HG03135 (cell line): ENCODE data around the gene TNS1.

Experiments used
- ATAC-seq: cut with Tn5 transposase; IDR thresholded peaks from one replicate; pipeline ENCODE4 v1.9.1; 2021; ENCODE audit warnings: mild to moderate bottlenecking, moderate library complexity; ENCODE audit not compliant: unreplicated experiment

The TNS1 gene

DNA sequence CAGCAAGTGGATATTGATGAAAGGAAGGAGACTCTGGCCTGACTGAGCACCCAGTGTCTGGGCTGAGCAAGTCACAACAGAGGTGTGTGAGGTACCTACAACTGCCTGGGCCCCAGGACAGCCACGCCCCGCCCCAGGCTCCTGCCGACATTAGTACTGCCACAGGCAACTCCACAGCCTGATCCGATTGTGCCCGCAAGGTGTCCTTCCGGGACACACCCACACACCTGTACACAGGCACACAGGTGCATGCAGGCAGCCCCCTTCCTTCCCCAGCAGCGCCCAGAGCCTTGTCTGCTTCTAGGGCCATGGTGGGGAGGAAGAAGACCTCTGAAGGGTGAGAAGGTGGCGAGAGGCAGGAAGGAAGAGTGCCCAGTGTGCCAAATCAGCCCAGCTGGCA, 83.6 kb downstream of the TNS1 start:
- no peak for ATAC-seq

DNA sequence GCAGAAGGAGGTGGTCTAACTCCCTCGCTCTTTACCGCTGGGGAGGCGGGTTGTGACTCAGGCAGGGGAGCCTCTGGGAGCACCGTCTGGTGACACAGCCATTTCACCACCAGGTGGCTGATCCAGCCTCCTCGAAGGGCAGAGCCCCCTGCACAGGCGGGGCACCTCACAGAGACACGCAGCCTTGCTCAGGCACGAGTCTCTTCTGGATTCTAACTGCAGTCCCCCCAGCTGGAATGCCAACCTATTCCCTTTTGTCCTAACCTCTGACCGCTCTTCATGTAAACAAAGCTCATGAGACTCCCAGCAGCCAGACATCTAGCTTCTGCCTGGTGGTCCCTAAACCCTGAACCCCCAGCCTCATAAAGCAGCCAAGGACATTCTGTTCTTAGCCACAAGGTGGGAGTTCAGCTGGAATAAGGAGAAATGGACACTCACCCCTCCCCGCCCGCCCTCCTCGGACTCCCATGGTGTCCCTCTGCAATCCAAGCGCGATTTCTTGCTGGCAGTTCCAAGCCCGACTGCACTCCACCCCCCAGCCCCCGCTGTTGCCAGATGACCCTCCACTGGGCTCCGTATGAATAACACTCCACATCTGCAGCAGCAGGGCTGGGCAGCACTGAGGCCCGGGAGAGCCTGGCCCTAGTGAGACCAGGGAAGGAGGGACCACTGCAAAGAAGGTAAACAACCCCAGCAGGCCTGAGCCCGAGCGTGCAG, 84.3 kb downstream of the TNS1 start:
- no peak for ATAC-seq

- no peak for ATAC-seq
These were observed 86.1 kb downstream of the TNS1 start for GRCh38 chr2:217916504-217917254.

DNA sequence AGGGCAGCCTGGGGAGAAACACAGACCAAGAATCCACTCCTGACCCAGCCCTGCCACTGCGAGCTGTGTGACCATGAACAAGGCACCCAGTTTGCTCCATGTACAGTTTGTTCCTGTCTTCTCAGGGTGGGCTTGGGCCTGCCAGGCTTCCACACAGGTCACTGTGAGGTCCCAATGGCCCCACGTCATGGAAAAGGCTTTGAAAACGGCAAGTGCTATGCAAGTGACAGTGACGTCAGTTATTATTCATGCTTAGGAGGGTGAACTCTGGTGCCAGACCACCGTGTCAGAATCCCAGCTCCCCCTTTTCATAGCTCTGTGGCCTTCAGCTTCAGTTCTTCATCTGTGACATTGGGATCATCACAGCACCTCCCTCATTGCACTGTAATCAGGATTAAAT, 87.1 kb downstream of the TNS1 start:
- ATAC-seq, result no peak

DNA sequence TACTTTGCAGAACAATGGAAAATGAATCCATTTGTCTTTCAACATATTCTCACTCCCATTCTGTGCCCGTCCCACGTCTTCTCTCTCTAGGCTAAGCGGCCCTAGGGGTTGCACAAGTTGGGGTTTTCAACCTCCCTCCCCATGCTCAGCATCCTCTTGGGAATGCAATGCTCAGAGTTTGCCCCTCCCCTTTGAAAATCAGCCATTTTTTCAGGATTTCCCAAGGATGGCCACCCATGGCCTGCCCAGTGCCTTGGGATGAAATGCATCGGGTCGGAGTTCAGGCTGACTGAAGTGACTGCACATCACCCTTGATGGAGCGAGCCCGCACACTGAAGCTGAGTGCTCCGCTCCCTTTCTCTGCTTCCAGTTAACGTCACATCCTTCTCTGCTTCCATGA, 87.9 kb downstream of the TNS1 start:
- ATAC-seq, result no peak

DNA sequence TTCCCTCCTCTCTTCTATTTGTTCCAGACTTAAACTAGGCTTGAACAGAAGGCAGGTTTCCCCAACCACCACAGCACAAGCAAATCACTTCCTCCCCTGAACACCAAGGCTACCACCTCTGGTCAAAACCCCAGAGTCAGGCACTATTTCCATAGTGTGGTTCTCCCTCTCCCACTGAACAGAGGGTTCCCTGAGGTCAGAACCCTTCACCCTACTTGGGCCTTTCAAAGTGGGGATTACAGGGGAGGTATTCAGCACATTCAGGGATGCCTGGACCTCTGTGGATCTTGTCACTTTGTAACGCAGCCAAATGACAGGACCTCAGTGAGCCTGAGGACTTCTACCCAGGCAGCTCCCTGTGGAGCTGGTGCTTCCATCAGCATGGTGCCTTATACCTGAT, 88.7 kb downstream of the TNS1 start:
- ATAC-seq, result no peak

DNA sequence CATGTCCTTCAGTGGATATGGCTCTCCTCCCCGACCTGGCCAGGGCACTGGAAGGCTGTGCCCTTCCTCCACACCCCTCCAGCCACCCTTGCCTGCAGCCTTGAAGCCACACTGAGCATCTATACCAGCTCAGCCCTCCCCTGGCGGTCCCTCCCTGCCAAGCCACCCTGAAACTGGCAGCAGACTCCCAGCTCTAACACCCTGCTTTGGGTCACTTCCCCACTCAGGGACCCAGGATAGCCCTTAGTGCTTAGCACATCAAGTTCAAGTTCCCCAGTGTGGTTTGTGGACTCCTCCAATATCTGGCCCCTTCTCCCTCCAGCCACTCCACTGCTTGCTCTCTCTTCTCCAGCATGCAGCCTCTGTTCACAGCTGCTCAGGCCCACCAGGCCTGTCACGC, 89.4 kb downstream of the TNS1 start:
- no peak for ATAC-seq

GRCh38 chr2:217912098-217913024, 90.4 kb downstream of the TNS1 start:
- no peak for ATAC-seq

- ATAC-seq, result no peak
These were observed 91.3 kb downstream of the TNS1 start for GRCh38 chr2:217911283-217912097.

GRCh38 chr2:217910875-217911212, 92.0 kb downstream of the TNS1 start:
- ATAC-seq, result no peak

DNA sequence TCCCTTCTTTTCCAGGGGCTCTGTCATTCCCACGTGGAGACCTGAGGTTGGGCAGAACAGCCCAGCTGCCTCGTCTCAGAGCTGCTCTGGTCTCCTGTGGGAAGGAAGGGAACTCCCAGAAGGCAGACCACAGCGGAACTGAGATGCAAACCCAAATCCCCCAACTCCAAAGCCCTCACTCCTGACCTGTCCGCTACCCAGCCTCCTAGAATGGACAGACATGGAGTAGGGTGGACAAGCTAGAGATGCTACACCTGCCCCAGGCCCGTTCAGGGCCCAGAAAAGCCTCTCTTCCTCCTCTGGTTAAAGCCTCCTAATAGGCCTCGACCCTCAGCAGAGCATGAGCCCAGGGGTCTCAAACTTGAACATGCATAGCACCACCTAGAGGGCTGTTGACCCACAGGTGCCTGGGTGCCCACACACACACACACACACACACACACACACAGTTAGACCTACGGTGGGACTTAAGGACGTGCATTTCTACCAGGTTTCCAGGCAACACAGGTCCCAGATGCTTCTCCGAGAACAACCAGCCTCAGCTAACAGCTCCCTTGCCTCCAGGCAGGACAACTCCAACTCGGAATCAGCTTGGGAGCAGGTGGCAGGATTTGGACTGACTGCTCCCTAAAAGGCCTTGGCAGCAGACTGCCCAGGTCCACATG, 93.5 kb downstream of the TNS1 start:
- ATAC-seq, result no peak

DNA sequence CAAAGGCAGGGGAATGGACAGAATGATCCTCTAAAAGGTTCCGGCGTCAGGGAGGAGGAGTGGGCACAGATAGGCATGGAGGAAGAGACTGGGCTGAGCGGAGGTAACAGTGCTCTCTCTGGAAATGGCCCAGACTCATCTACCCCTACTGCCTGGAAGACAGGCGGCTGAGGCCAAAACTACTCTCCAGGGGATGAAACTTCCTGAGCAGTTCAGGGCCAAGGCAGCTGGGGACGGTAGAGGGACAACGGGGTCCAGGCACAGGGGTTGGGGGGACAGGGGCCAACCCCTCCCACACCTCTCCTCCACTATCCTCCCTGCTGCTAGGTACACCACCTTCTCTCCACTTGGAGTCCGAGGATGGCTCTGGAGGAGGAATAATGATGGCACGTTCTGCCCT, 94.3 kb downstream of the TNS1 start:
- no peak for ATAC-seq

- no peak for ATAC-seq
These were observed 95.5 kb downstream of the TNS1 start for GRCh38 chr2:217907266-217907665.

DNA sequence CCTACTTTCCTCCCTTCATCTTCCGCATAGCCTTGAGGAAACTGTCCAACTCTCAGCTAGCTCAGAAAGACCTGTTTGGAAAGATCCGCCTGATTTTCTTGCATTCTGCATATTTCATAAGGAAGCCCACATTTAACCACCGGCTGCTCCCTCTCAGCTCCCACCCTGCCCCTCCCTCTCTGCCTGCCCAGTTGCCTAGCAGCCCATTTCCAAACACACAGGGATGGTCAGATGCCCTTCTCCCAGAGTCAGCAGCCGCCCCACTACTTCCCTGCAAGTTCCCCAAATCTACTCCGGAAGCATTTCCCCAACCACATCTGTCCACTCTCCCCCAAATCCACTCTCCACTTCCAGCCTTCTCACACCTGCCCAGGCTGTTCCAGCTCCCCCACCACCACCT, 96.0 kb downstream of the TNS1 start:
- no peak for ATAC-seq

DNA sequence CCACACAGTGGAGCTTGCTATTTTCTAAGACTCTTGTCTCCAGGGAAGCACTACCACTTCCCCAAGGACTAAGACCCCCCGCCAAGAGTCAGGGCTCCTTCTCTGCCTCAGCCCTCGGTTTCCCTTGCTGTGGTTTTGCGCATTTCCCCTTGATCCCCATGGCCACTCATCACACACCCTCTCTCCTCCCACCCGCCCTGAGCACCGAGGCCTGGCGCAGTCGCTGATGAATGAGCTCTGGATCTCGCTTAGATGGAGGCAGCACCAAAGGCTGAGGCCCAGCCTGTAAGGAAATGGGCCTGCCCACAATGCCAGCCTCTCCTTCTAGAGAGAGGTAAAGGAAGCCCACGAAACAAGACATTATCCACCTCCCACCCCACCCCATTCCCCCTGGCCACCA, 96.9 kb downstream of the TNS1 start:
- no peak for ATAC-seq

GRCh38 chr2:217905395-217905794, 97.4 kb downstream of the TNS1 start:
- no peak for ATAC-seq

DNA sequence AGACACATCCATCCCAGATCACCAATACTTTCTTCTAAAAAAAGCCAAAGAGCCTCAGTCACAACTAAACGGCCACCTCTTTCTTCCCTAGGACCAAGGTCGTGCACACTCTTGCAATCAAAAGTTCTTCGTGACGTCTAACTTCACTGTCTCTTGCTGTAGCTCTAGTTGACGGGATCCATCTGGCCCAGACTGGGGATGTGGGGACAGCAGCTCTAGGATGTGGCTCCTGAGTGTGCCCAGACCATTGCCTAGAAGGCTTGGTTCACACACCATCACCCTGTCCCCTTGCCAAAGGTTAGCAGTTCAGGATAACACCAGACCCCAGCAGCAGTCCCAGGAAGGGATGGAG, 98.2 kb downstream of the TNS1 start:
- ATAC-seq, result no peak

- no peak for ATAC-seq
These were observed 98.8 kb downstream of the TNS1 start for GRCh38 chr2:217903859-217904613.

GRCh38 chr2:217903142-217903858, 99.5 kb downstream of the TNS1 start:
- no peak for ATAC-seq
